ENCODE measurements around the gene ACER3.
"Not testable (repeated sequence)": the region's sequence is repeated elsewhere in the genome, so short reads cannot be mapped to it uniquely, and the experiment has no call there.

ACER3 gene

GRCh38 chr11:76855670-76856069 is 5.0 kb upstream of the ACER3 start:
- H3K4me1 ChIP-seq (ENCODE audit: control insufficient read depth in 1 of 2, insufficient read depth in 2 of 2, low read length in 2 of 2); H3K27me3 ChIP-seq (ENCODE audit: insufficient read depth, low read length); H3K79me2 ChIP-seq (ENCODE audit: control insufficient read depth, insufficient read depth, low read length, poor library complexity); H3K4ac ChIP-seq (ENCODE audit: low read depth, low read length); H2BK120ac ChIP-seq (ENCODE audit: insufficient read depth, low read length, poor library complexity); H4K8ac ChIP-seq (ENCODE audit: low read depth, low read length); H3K27ac ChIP-seq (ENCODE audit: low read depth, low read length); H2AFZ ChIP-seq (ENCODE audit: insufficient read depth, low read length, poor library complexity); H2BK5ac ChIP-seq (ENCODE audit: low read depth, low read length, poor library complexity); H3K18ac ChIP-seq (ENCODE audit: low read length); H3K4me3 ChIP-seq (ENCODE audit: low read depth, low read length); H3K14ac ChIP-seq (ENCODE audit: low read length); H2AK5ac ChIP-seq (ENCODE audit: low read length); DNase-seq; H2BK12ac ChIP-seq (ENCODE audit: low read length); H3K4me2 ChIP-seq (ENCODE audit: low read length); H4K12ac ChIP-seq (ENCODE audit: low read depth, low read length); H3K9me3 ChIP-seq (ENCODE audit: insufficient read depth, low read depth, low read length); H3K36me3 ChIP-seq (ENCODE audit: control insufficient read depth in 1 of 2, insufficient read depth in 2 of 2, low read length in 2 of 2); H3K9ac ChIP-seq (ENCODE audit: low read length); H3K79me1 ChIP-seq (ENCODE audit: low read length); H3K23ac ChIP-seq (ENCODE audit: low read length); H4K91ac ChIP-seq (ENCODE audit: low read depth, low read length): not testable (repeated sequence)
- no CpG with 5 or more reads among the region's 5 CpGs for WGBS (ENCODE audit: extremely low coverage, insufficient coverage, insufficient read length)

- H2AFZ ChIP-seq (ENCODE audit: insufficient read depth, low read length, poor library complexity): no peak overlapping the region
- no peak overlapping the region for H3K4me2 ChIP-seq (ENCODE audit: low read length)
- H2BK12ac ChIP-seq (ENCODE audit: low read length): no peak overlapping the region
- H3K9me3 ChIP-seq (ENCODE audit: insufficient read depth, low read depth, low read length): no peaks in the 10 kb centered on the region
- no peak overlapping the region for H2BK120ac ChIP-seq (ENCODE audit: insufficient read depth, low read length, poor library complexity)
- no peak overlapping the region for H4K8ac ChIP-seq (ENCODE audit: low read depth, low read length)
- no peak overlapping the region for H3K9ac ChIP-seq (ENCODE audit: low read length)
- H2AK5ac ChIP-seq (ENCODE audit: low read length): no peak overlapping the region
- H3K4ac ChIP-seq (ENCODE audit: low read depth, low read length): no peak overlapping the region
- peaks cover 4% of the 10 kb centered on the region for H3K79me2 ChIP-seq (ENCODE audit: control insufficient read depth, insufficient read depth, low read length, poor library complexity)
- H3K79me1 ChIP-seq (ENCODE audit: low read length): peaks cover 4% of the 10 kb centered on the region
- H4K12ac ChIP-seq (ENCODE audit: low read depth, low read length): no peak overlapping the region
- H3K4me3 ChIP-seq (ENCODE audit: low read depth, low read length): no peak overlapping the region
- no peaks in the 10 kb centered on the region for H3K27me3 ChIP-seq (ENCODE audit: insufficient read depth, low read length)
- H3K4me1 ChIP-seq (ENCODE audit: control insufficient read depth in 1 of 2, insufficient read depth in 2 of 2, low read length in 2 of 2): peaks cover 2 to 3% of the 10 kb centered on the region in 2 experiments
- no peaks in the 10 kb centered on the region for H3K36me3 ChIP-seq (ENCODE audit: control insufficient read depth in 1 of 2, insufficient read depth in 2 of 2, low read length in 2 of 2)
- no peak overlapping the region for H3K14ac ChIP-seq (ENCODE audit: low read length)
- DNase-seq: no peak
- H3K23ac ChIP-seq (ENCODE audit: low read length): no peak overlapping the region
- no peak overlapping the region for H2BK5ac ChIP-seq (ENCODE audit: low read depth, low read length, poor library complexity)
- H4K91ac ChIP-seq (ENCODE audit: low read depth, low read length): no peak overlapping the region
- H3K27ac ChIP-seq (ENCODE audit: low read depth, low read length): no peak overlapping the region
- no peak overlapping the region for H3K18ac ChIP-seq (ENCODE audit: low read length)
Measured at GRCh38 chr11:76856106-76856505, 4.6 kb upstream of the ACER3 start.

- peaks cover 3 to 7% of the 10 kb centered on the region in 2 experiments for H3K4me1 ChIP-seq (ENCODE audit: control insufficient read depth in 1 of 2, insufficient read depth in 2 of 2, low read length in 2 of 2)
- no peak overlapping the region for H3K4me3 ChIP-seq (ENCODE audit: low read depth, low read length)
- no peak overlapping the region for H2BK120ac ChIP-seq (ENCODE audit: insufficient read depth, low read length, poor library complexity)
- no peak overlapping the region for H2AK5ac ChIP-seq (ENCODE audit: low read length)
- no peak overlapping the region for H3K4ac ChIP-seq (ENCODE audit: low read depth, low read length)
- DNase-seq: no peak
- no peak overlapping the region for H2AFZ ChIP-seq (ENCODE audit: insufficient read depth, low read length, poor library complexity)
- H3K23ac ChIP-seq (ENCODE audit: low read length): no peak overlapping the region
- WGBS (ENCODE audit: extremely low coverage, insufficient coverage, insufficient read length): no CpG with 5 or more reads among the region's 2 CpGs
- no peak overlapping the region for H2BK5ac ChIP-seq (ENCODE audit: low read depth, low read length, poor library complexity)
- no peak overlapping the region for H3K27ac ChIP-seq (ENCODE audit: low read depth, low read length)
- peaks cover 6% of the 10 kb centered on the region for H3K79me2 ChIP-seq (ENCODE audit: control insufficient read depth, insufficient read depth, low read length, poor library complexity)
- H3K36me3 ChIP-seq (ENCODE audit: control insufficient read depth in 1 of 2, insufficient read depth in 2 of 2, low read length in 2 of 2): no peaks in the 10 kb centered on the region
- H3K18ac ChIP-seq (ENCODE audit: low read length): no peak overlapping the region
- H4K91ac ChIP-seq (ENCODE audit: low read depth, low read length): no peak overlapping the region
- no peaks in the 10 kb centered on the region for H3K9me3 ChIP-seq (ENCODE audit: insufficient read depth, low read depth, low read length)
- H3K27me3 ChIP-seq (ENCODE audit: insufficient read depth, low read length): no peaks in the 10 kb centered on the region
- H4K12ac ChIP-seq (ENCODE audit: low read depth, low read length): no peak overlapping the region
- H2BK12ac ChIP-seq (ENCODE audit: low read length): no peak overlapping the region
- H3K4me2 ChIP-seq (ENCODE audit: low read length): no peak overlapping the region
- no peak overlapping the region for H4K8ac ChIP-seq (ENCODE audit: low read depth, low read length)
- peaks cover 6% of the 10 kb centered on the region for H3K79me1 ChIP-seq (ENCODE audit: low read length)
- no peak overlapping the region for H3K14ac ChIP-seq (ENCODE audit: low read length)
- H3K9ac ChIP-seq (ENCODE audit: low read length): no peak overlapping the region
Measured at GRCh38 chr11:76856571-76856970, 4.1 kb upstream of the ACER3 start.

- Histone ChIP-seq H3K27ac (ENCODE audit: low read depth, low read length) (no peak overlapping the region), H3K79me1 (ENCODE audit: low read length) (peaks cover 6% of the 10 kb centered on the region), H3K4me2 (ENCODE audit: low read length) (no peak overlapping the region), H3K27me3 (ENCODE audit: insufficient read depth, low read length) (no peaks in the 10 kb centered on the region), H2AFZ (ENCODE audit: insufficient read depth, low read length, poor library complexity) (no peak overlapping the region), H3K9ac (ENCODE audit: low read length) (no peak overlapping the region), H3K79me2 (ENCODE audit: control insufficient read depth, insufficient read depth, low read length, poor library complexity) (peaks cover 6% of the 10 kb centered on the region), H3K4ac (ENCODE audit: low read depth, low read length) (no peak overlapping the region), H2AK5ac (ENCODE audit: low read length) (no peak overlapping the region), H3K14ac (ENCODE audit: low read length) (no peak overlapping the region), H3K18ac (ENCODE audit: low read length) (no peak overlapping the region), H3K4me3 (ENCODE audit: low read depth, low read length) (no peak overlapping the region), H3K23ac (ENCODE audit: low read length) (no peak overlapping the region), H2BK12ac (ENCODE audit: low read length) (no peak overlapping the region), H3K9me3 (ENCODE audit: insufficient read depth, low read depth, low read length) (no peaks in the 10 kb centered on the region), H4K8ac (ENCODE audit: low read depth, low read length) (no peak overlapping the region), H4K91ac (ENCODE audit: low read depth, low read length) (no peak overlapping the region), H3K4me1 (ENCODE audit: control insufficient read depth in 1 of 2, insufficient read depth in 2 of 2, low read length in 2 of 2) (peaks cover 4 to 9% of the 10 kb centered on the region in 2 experiments), H2BK120ac (ENCODE audit: insufficient read depth, low read length, poor library complexity) (no peak overlapping the region), H3K36me3 (ENCODE audit: control insufficient read depth in 1 of 2, insufficient read depth in 2 of 2, low read length in 2 of 2) (no peaks in the 10 kb centered on the region), H4K12ac (ENCODE audit: low read depth, low read length) (no peak overlapping the region), H2BK5ac (ENCODE audit: low read depth, low read length, poor library complexity) (no peak overlapping the region)
- DNase-seq: peak in 1 of 2 donors; percentile 18
- WGBS (ENCODE audit: extremely low coverage, insufficient coverage, insufficient read length): no CpG with 5 or more reads among the region's 6 CpGs
Measured at GRCh38 chr11:76857781-76858410, 2.8 kb upstream of the ACER3 start.

Data from trophoblast cell (in vitro differentiated cells and primary cell).